Neural cell (in vitro differentiated cells): ENCODE measurements around the gene ACOT7. TPM values are rescaled to one million over a fixed set of nuclear protein-coding genes. Genes with fewer than 3 reads are reported as not detected.

Experiments used
- H2AFZ ChIP-seq: fragments of 200-600, 300-800 bp; sonication (generic), shearing (Covaris generic); 2 replicates; pipeline ENCODE4 v1.6.0; 2014; ENCODE audit warnings: low read depth, mild to moderate bottlenecking, antibody characterized with exemption, low read length, moderate library complexity
- H3F3A ChIP-seq: fragments of 200-600 bp; shearing (Covaris generic); 2 replicates; pipeline ENCODE4 v1.6.1; 2016; ENCODE audit warnings: mild to moderate bottlenecking, moderate library complexity, mixed read lengths, antibody characterized with exemption, low read length; ENCODE audit not compliant: insufficient read depth, poor library complexity, severe bottlenecking
- H3K27ac ChIP-seq: fragments of 200-600, 300-800 bp; sonication (generic), shearing (Covaris generic); 2 replicates; pipeline ENCODE4 v1.5.1; 2014; ENCODE audit warnings: mild to moderate bottlenecking, low read length, moderate library complexity
- H3K27me3 ChIP-seq: fragments of 300-800, 200-600 bp; sonication (generic), shearing (Covaris generic); 2 replicates; pipeline ENCODE4 v1.6.0; 2014; ENCODE audit warnings: mild to moderate bottlenecking, low read depth, low read length, moderate library complexity; ENCODE audit not compliant: insufficient read depth
- H3K36me3 ChIP-seq: fragments of 300-800, 200-600 bp; sonication (generic), shearing (Covaris generic); 2 replicates; pipeline ENCODE4 v1.5.1; 2014; ENCODE audit warnings: mild to moderate bottlenecking, antibody characterized with exemption, low read length, moderate library complexity; ENCODE audit not compliant: insufficient read depth
- H3K4me2 ChIP-seq: fragments of 300-800, 200-600 bp; sonication (generic), shearing (Covaris generic); 2 replicates; pipeline ENCODE4 v1.6.0; 2014; ENCODE audit warnings: mild to moderate bottlenecking, low read length
- H3K4me3 ChIP-seq: fragments of 300-800, 200-600 bp; sonication (generic), shearing (Covaris generic); 2 replicates; pipeline ENCODE4 v1.5.1; 2014; ENCODE audit warnings: mild to moderate bottlenecking, low read length, moderate library complexity
- H3K79me2 ChIP-seq: fragments of 200-600 bp; shearing (Covaris generic); replicated peaks from 2 replicates; pipeline ENCODE4 v1.6.0; 2014; ENCODE audit warnings: mild to moderate bottlenecking, low read length, moderate library complexity; ENCODE audit not compliant: insufficient read depth
- H3K9ac ChIP-seq: fragments of 300-800, 200-600 bp; sonication (generic), shearing (Covaris generic); 2 replicates; pipeline ENCODE4 v1.6.1; 2016; ENCODE audit warnings: mild to moderate bottlenecking, low read length, mixed read lengths
- H3K9me2 ChIP-seq: fragments of 200-600 bp; shearing (Covaris generic); 2 replicates; pipeline ENCODE4 v1.6.1; 2016; ENCODE audit warnings: mild to moderate bottlenecking, low read length, mixed read lengths; ENCODE audit not compliant: insufficient read depth
- H3K9me3 ChIP-seq: fragments of 200-600, 300-800 bp; sonication (generic), shearing (Covaris generic); 2 replicates; pipeline ENCODE4 v1.6.1; 2016; ENCODE audit warnings: mild to moderate bottlenecking, mixed run types, low read length, moderate library complexity, mixed read lengths
- H4K20me1 ChIP-seq: fragments of 200-600 bp; shearing (Covaris generic); 2 replicates; pipeline ENCODE4 v1.6.1; 2016; ENCODE audit warnings: mild to moderate bottlenecking, mixed run types; ENCODE audit not compliant: insufficient read depth
- EP300 ChIP-seq: fragments of 450-650 bp; conservative IDR thresholded peaks from 2 replicates; pipeline ENCODE4 v1.6.1; 2014; ENCODE audit warnings: antibody characterized with exemption, mild to moderate bottlenecking, moderate library complexity; ENCODE audit not compliant: poor library complexity, severe bottlenecking
- EZH2 ChIP-seq: fragments of 200-600, 300-800 bp; shearing (Covaris generic), sonication (generic); IDR thresholded peaks from 2 replicates; pipeline ENCODE4 v1.6.1; 2014; ENCODE audit warnings: antibody characterized with exemption, low read length, borderline replicate concordance, mild to moderate bottlenecking; ENCODE audit not compliant: insufficient read depth, poor library complexity, severe bottlenecking
- MXI1 ChIP-seq: fragments of 450-650 bp; conservative IDR thresholded peaks from 2 replicates; pipeline ENCODE4 v1.6.1; 2014; ENCODE audit warnings: antibody characterized with exemption, mild to moderate bottlenecking; ENCODE audit not compliant: poor library complexity, severe bottlenecking
- POLR2AphosphoS5 ChIP-seq: IDR thresholded peaks from 2 replicates; pipeline ENCODE4 v1.6.1; 2012
- RAD21 ChIP-seq: fragments of 450-650 bp; conservative IDR thresholded peaks from 2 replicates; pipeline ENCODE4 v1.6.1; 2014; ENCODE audit warnings: antibody characterized with exemption, mild to moderate bottlenecking, moderate library complexity
- SMC3 ChIP-seq: fragments of 450-650 bp; conservative IDR thresholded peaks from 2 replicates; pipeline ENCODE4 v1.6.1; 2014; ENCODE audit warnings: antibody characterized with exemption, mild to moderate bottlenecking, moderate library complexity; ENCODE audit not compliant: poor library complexity
- TAF1 ChIP-seq: IDR thresholded peaks from 2 replicates; pipeline ENCODE4 v1.6.1; 2012; ENCODE audit warnings: low read depth
- polyA plus RNA-seq: library from polyadenylated mRNA; depleted of rRNA; stranded (reverse); fragments of >200 nt; gene quantifications from 2 replicates; pipeline ENCODE4 v1.2.3, GENCODE V29; 2014
- small RNA-seq, 3 experiments: library from RNA; depleted of rRNA; stranded (forward); fragments of <200 nt; gene quantifications; one replicate each; pipeline ENCODE3, GENCODE V24; 2012
- TF ChIP-seq, protein P1 (sequence below): fragments of 450-650 bp; IDR thresholded peaks from 2 replicates; pipeline ENCODE4 v1.5.1; 2014; ENCODE audit warnings: antibody characterized with exemption, mild to moderate bottlenecking, moderate library complexity; ENCODE audit not compliant: poor library complexity, severe bottlenecking

The ACOT7 gene
- polyA plus RNA-seq, 1 donor from 2014 or later: 101 TPM

DNA sequence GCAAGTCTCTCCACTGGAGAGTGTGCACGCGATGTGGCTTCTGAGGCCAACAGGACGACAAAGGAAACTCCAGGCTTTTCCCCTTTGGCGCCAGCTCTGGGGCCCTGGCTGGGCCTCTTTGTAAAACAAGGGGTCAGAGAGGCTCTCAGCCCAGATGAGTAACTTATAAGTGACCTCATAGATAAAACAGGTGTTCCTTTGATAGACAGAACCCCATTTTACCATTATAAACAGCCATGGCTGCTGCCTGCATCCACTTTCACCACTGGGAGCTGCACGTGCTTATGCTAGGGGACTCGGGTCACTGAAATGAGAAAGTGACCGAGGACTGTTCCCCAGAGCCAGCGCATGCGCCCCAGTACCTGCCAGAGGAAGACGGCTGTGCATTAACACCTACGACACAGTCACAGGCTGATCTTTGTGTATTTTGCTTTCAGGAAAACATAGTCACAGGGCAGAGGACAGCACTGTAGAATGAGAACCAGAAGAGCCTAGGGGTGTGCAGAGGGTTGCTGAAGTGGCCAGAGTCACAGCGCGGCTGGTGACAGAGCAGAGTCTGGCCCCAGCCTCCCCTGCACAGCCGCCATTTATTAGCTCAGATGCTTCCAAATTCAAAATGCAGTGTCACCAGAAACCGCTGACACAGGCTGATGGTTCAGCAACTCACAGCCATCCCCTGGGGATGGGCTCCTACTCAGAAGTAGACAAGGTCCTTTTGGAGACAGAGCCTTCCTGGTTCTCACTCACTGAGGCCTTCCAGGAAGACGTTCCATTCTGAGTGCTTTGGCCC lies 175.0 kb downstream of the ACOT7 start:
- no peaks in the 10 kb centered on the region for H4K20me1 ChIP-seq
- TF ChIP-seq TAF1 (no peak), SMC3 (no peak), MXI1 (no peak), EP300 (no peak), EZH2 (no peak), RAD21 (no peak), POLR2AphosphoS5 (no peak)
- TF ChIP-seq, protein P1, sequence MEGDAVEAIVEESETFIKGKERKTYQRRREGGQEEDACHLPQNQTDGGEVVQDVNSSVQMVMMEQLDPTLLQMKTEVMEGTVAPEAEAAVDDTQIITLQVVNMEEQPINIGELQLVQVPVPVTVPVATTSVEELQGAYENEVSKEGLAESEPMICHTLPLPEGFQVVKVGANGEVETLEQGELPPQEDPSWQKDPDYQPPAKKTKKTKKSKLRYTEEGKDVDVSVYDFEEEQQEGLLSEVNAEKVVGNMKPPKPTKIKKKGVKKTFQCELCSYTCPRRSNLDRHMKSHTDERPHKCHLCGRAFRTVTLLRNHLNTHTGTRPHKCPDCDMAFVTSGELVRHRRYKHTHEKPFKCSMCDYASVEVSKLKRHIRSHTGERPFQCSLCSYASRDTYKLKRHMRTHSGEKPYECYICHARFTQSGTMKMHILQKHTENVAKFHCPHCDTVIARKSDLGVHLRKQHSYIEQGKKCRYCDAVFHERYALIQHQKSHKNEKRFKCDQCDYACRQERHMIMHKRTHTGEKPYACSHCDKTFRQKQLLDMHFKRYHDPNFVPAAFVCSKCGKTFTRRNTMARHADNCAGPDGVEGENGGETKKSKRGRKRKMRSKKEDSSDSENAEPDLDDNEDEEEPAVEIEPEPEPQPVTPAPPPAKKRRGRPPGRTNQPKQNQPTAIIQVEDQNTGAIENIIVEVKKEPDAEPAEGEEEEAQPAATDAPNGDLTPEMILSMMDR: no peak
- H3K4me2 ChIP-seq: no peak overlapping the region
- no peak overlapping the region for H2AFZ ChIP-seq
- H3K36me3 ChIP-seq: no peaks in the 10 kb centered on the region
- no peaks in the 10 kb centered on the region for H3K27me3 ChIP-seq
- no peaks in the 10 kb centered on the region for H3K9me3 ChIP-seq
- no peaks in the 10 kb centered on the region for H3K9me2 ChIP-seq
- H3F3A ChIP-seq: no peaks in the 10 kb centered on the region
- H3K79me2 ChIP-seq: no peaks in the 10 kb centered on the region
- no peak overlapping the region for H3K9ac ChIP-seq
- no peak overlapping the region for H3K4me3 ChIP-seq
- H3K27ac ChIP-seq: no peak overlapping the region

Small RNA genes within 50 kb of the gene (small RNA-seq; reads per million reads assigned to genes)
- gene MIR4252: 0 reads per million in 3 experiments

Other genes starting within 250 kb of the ACOT7 start
- gene CHD5, start 213.4 kb downstream of the ACOT7 start, polyA plus RNA-seq: 22.0 and 33.7 TPM in 2 replicates
- 275 and 294 TPM in 2 replicates for gene RPL22, start 194.2 kb downstream of the ACOT7 start, polyA plus RNA-seq
- 1.7 and 3.5 TPM in 2 replicates for gene RNF207, start 187.6 kb downstream of the ACOT7 start, polyA plus RNA-seq
- 21.1 and 23.3 TPM in 2 replicates for gene ICMT, start 157.8 kb downstream of the ACOT7 start, polyA plus RNA-seq
- not detected in 2 replicates for gene HES3, start 149.6 kb downstream of the ACOT7 start, polyA plus RNA-seq
- 26.9 and 34.6 TPM in 2 replicates for gene GPR153, start 132.7 kb downstream of the ACOT7 start, polyA plus RNA-seq
- not detected in 2 replicates for gene HES2, start 26.2 kb upstream of the ACOT7 start, polyA plus RNA-seq
- not detected in 2 replicates for gene ESPN, start 31.0 kb upstream of the ACOT7 start, polyA plus RNA-seq
- 52.2 and 68.5 TPM in 2 replicates for gene TNFRSF25, start 72.4 kb upstream of the ACOT7 start, polyA plus RNA-seq
- 24.0 and 28.8 TPM in 2 replicates for gene PLEKHG5, start 97.9 kb upstream of the ACOT7 start, polyA plus RNA-seq
- 25.4 and 30.7 TPM in 2 replicates for gene NOL9, start 160.7 kb upstream of the ACOT7 start, polyA plus RNA-seq
- gene TAS1R1, start 161.5 kb upstream of the ACOT7 start, polyA plus RNA-seq: not detected in 2 replicates
- gene ZBTB48, start 186.2 kb upstream of the ACOT7 start, polyA plus RNA-seq: 38.7 and 48.2 TPM in 2 replicates
- gene KLHL21, start 209.1 kb upstream of the ACOT7 start, polyA plus RNA-seq: 8.4 and 8.7 TPM in 2 replicates
- gene PHF13, start 220.0 kb upstream of the ACOT7 start, polyA plus RNA-seq: 11.0 and 12.9 TPM in 2 replicates
- 51.5 and 67.0 TPM in 2 replicates for gene THAP3, start 231.1 kb upstream of the ACOT7 start, polyA plus RNA-seq